H9 (cell line): ENCODE measurements around the gene DTX3L. TPM values are rescaled to one million over a fixed set of nuclear protein-coding genes. Genes with fewer than 3 reads are reported as not detected.

Source experiments
- DNase-seq: peaks from one replicate; pipeline ENCODE4 v3.0.0-alpha.2; 2017
- H2AFZ ChIP-seq: one replicate; pipeline ENCODE4 v1.6.1; 2013; ENCODE audit warnings: mild to moderate bottlenecking, low read length, control low read depth, moderate library complexity
- H2AK5ac ChIP-seq: 2 replicates; pipeline ENCODE4 v1.6.1; 2013; ENCODE audit warnings: low read length, control low read depth, mixed read lengths; ENCODE audit not compliant: insufficient read length
- H2BK120ac ChIP-seq: one replicate; pipeline ENCODE4 v1.6.1; 2013; ENCODE audit warnings: low read depth, mild to moderate bottlenecking, low read length, control low read depth, inconsistent platforms; ENCODE audit not compliant: poor library complexity, severe bottlenecking
- H2BK12ac ChIP-seq: 2 replicates; pipeline ENCODE4 v1.6.1; 2013; ENCODE audit warnings: low read length, control low read depth, mixed read lengths, low read depth; ENCODE audit not compliant: insufficient read length
- H2BK15ac ChIP-seq: 2 replicates; pipeline ENCODE4 v1.6.1; 2013; ENCODE audit warnings: low read depth, low read length, control low read depth
- H2BK20ac ChIP-seq: one replicate; pipeline ENCODE4 v1.6.1; 2013; ENCODE audit warnings: low read depth, mild to moderate bottlenecking, low read length, control low read depth, inconsistent platforms; ENCODE audit not compliant: poor library complexity, severe bottlenecking
- H2BK5ac ChIP-seq: 2 replicates; pipeline ENCODE4 v1.6.1; 2013; ENCODE audit warnings: low read length, control low read depth, mixed read lengths; ENCODE audit not compliant: insufficient read length
- H3K14ac ChIP-seq: 2 replicates; pipeline ENCODE4 v1.6.1; 2013; ENCODE audit warnings: low read length, control low read depth; ENCODE audit not compliant: insufficient read depth
- H3K18ac ChIP-seq: 2 replicates; pipeline ENCODE4 v1.6.1; 2013; ENCODE audit warnings: low read depth, mild to moderate bottlenecking, mixed read lengths, low read length, control low read depth; ENCODE audit not compliant: insufficient read length
- H3K23ac ChIP-seq: 2 replicates; pipeline ENCODE4 v1.6.1; 2013; ENCODE audit warnings: low read length, control low read depth, mixed read lengths, low read depth; ENCODE audit not compliant: insufficient read length
- H3K23me2 ChIP-seq: 2 replicates; pipeline ENCODE4 v1.6.1; 2013; ENCODE audit warnings: low read depth, mild to moderate bottlenecking, mixed read lengths, low read length, control low read depth; ENCODE audit not compliant: insufficient read length, poor library complexity, severe bottlenecking
- H3K27ac ChIP-seq: 2 replicates; pipeline ENCODE4 v1.5.1; 2013; ENCODE audit warnings: low read length, control low read depth, mixed read lengths, low read depth; ENCODE audit not compliant: insufficient read length
- H3K27me3 ChIP-seq: 2 replicates; pipeline ENCODE4 v1.6.1; 2013; ENCODE audit warnings: low read length, control low read depth, inconsistent platforms; ENCODE audit not compliant: insufficient read depth
- H3K4ac ChIP-seq: 2 replicates; pipeline ENCODE4 v1.6.1; 2013; ENCODE audit warnings: low read depth, mild to moderate bottlenecking, control low read depth, inconsistent platforms, low read length, moderate library complexity
- H3K4me1 ChIP-seq: 2 replicates; pipeline ENCODE4 v1.6.1; 2013; ENCODE audit warnings: low read length, control low read depth, inconsistent platforms; ENCODE audit not compliant: insufficient read depth
- H3K4me2 ChIP-seq: 2 replicates; pipeline ENCODE4 v1.6.1; 2013; ENCODE audit warnings: low read length, control low read depth, mixed read lengths; ENCODE audit not compliant: insufficient read length, insufficient read depth
- H3K56ac ChIP-seq: 2 replicates; pipeline ENCODE4 v1.6.1; 2013; ENCODE audit warnings: low read depth, mild to moderate bottlenecking, mixed read lengths, low read length, control low read depth; ENCODE audit not compliant: insufficient read length
- H3K79me1 ChIP-seq: 2 replicates; pipeline ENCODE4 v1.6.1; 2013; ENCODE audit warnings: low read depth, mild to moderate bottlenecking, moderate library complexity, low read length, control low read depth, inconsistent platforms; ENCODE audit not compliant: insufficient read depth, poor library complexity, severe bottlenecking
- H3K79me2 ChIP-seq: 2 replicates; pipeline ENCODE4 v1.6.1; 2013; ENCODE audit warnings: low read length, control low read depth, inconsistent platforms; ENCODE audit not compliant: insufficient read depth
- H3K9ac ChIP-seq: 2 replicates; pipeline ENCODE4 v1.6.1; 2013; ENCODE audit warnings: low read length, control low read depth, mixed read lengths; ENCODE audit not compliant: insufficient read length; ENCODE audit errors: extremely low read depth
- H3K9me3 ChIP-seq: one replicate; pipeline ENCODE4 v1.6.1; 2013; ENCODE audit warnings: low read depth, low read length, inconsistent platforms; ENCODE audit not compliant: control insufficient read depth
- H3T11ph ChIP-seq: one replicate; pipeline ENCODE4 v1.6.1; 2013; ENCODE audit warnings: mild to moderate bottlenecking, low read length, control low read depth, inconsistent platforms
- H4K20me1 ChIP-seq: one replicate; pipeline ENCODE4 v1.6.1; 2013; ENCODE audit not compliant: control insufficient read depth, insufficient read length, insufficient read depth
- H4K5ac ChIP-seq: 2 replicates; pipeline ENCODE4 v1.6.1; 2013; ENCODE audit warnings: low read depth, mild to moderate bottlenecking, mixed read lengths, low read length, control low read depth; ENCODE audit not compliant: insufficient read length
- H4K8ac ChIP-seq: replicated peaks from 2 replicates; pipeline ENCODE4 v1.6.1; 2013; ENCODE audit warnings: low read length, control low read depth, mixed read lengths, low read depth; ENCODE audit not compliant: insufficient read length
- H4K91ac ChIP-seq: 2 replicates; pipeline ENCODE4 v1.6.1; 2013; ENCODE audit warnings: low read depth, mild to moderate bottlenecking, moderate library complexity, mixed read lengths, low read length, control low read depth; ENCODE audit not compliant: insufficient read length
- H3K27ac Mint-ChIP-seq, 3 experiments: 2 replicates in 2 of 3; 3 replicates in 1 of 3; pipeline ENCODE4 v1.8.0; 2020 to 2021; ENCODE audit warnings: mixed read lengths in 3 of 3, mild to moderate bottlenecking in 1 of 3, moderate library complexity in 1 of 3
- H3K27me3 Mint-ChIP-seq: 2 replicates; pipeline ENCODE4 v1.8.0; 2021; ENCODE audit warnings: low read depth, mild to moderate bottlenecking, moderate library complexity, mixed read lengths
- H3K36me3 Mint-ChIP-seq, 3 experiments: 2 replicates in 2 of 3; 3 replicates in 1 of 3; pipeline ENCODE4 v1.8.0; 2020 to 2021; ENCODE audit warnings: low read depth in 3 of 3, mixed read lengths in 3 of 3; ENCODE audit not compliant: insufficient read depth in 1 of 3
- H3K4me1 Mint-ChIP-seq, 2 experiments: 2 replicates each; pipeline ENCODE4 v1.8.0; 2020; ENCODE audit warnings: mixed read lengths in 2 of 2
- H3K4me3 Mint-ChIP-seq, 2 experiments: 2 replicates in 1 of 2; 3 replicates in 1 of 2; pipeline ENCODE4 v1.8.0; 2020 to 2021; ENCODE audit warnings: mild to moderate bottlenecking in 2 of 2, mixed read lengths in 2 of 2, moderate library complexity in 1 of 2
- H3K9me3 Mint-ChIP-seq, 2 experiments: 2 replicates in 1 of 2; 3 replicates in 1 of 2; pipeline ENCODE4 v1.8.0; 2020; ENCODE audit warnings: mild to moderate bottlenecking in 2 of 2, mixed read lengths in 2 of 2, moderate library complexity in 1 of 2
- CTCF ChIP-seq: fragments of 200-600 bp; sonication (generic); conservative IDR thresholded peaks from 3 replicates; pipeline ENCODE4 v1.8.0; 2021; ENCODE audit warnings: antibody characterized with exemption, mild to moderate bottlenecking
- WGBS: extraction: QIAGEN DNeasy Blood & Tissue Kit; methylation state at CpG from one replicate; pipeline ENCODE4 v1.1.7; 2013; ENCODE audit warnings: missing lambda C conversion rate, low lambda C conversion rate, mixed read lengths; ENCODE audit not compliant: insufficient read length; ENCODE audit errors: extremely low coverage; 5-methylcytosine and 5-hydroxymethylcytosine counted together
- total RNA-seq: library from RNA; stranded (reverse); gene quantifications from 2 replicates; pipeline ENCODE4 v1.2.1, GENCODE V29; 2021

Gene DTX3L
- total RNA-seq, 1 experiment from 2014 or later = 7.5 TPM

DNA sequence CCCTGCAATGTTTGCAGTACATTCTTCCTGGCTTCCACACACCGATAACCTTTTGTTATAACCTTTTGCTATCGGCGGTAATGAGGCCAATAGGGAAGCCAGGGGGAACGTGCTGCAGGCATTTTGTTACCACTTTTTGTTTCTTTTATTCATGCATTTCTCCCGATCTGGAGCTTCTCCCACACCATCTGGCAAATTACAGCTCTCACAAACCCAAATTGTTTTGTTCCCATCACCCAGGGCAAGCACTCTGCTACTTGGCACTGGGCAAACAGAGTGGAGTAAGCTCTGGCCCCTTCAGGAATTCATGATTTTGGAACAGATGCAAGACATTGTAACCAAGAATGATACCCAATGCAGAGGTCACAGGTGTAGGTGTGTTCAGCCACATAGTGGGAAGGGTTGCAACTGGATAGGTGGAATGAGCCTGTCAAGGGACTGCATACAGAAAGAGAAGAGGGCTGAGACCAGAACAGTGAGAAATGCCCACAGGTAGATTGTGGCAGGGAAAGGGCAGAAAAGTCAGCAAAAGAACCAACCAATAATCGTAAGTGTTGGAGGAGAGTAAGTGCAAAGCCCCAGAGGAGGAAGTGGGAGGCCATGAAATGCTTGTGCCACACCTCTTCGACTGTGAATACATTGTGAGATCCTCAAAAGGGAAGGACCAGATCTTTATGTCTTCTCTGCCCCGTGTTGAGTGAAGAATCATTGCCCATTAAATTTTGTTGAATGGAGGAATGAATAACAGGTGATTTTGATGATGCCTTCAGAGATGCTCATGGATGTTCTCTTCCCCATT lies 59.1 kb downstream of the DTX3L start:
- H2BK20ac ChIP-seq = no peak overlapping the region
- no peak overlapping the region for H3K23ac ChIP-seq
- no peak overlapping the region for H3K14ac ChIP-seq
- H3K4ac ChIP-seq = no peak overlapping the region
- H3K4me1 ChIP-seq = no peaks in the 10 kb centered on the region
- no peaks in the 10 kb centered on the region for H3K79me2 ChIP-seq
- no peak overlapping the region for H3T11ph ChIP-seq
- no peak overlapping the region for H4K5ac ChIP-seq
- no peaks in the 10 kb centered on the region for H3K23me2 ChIP-seq
- no CpG with 5 or more reads among the region's 8 CpGs for WGBS
- no peaks in the 10 kb centered on the region; a peak in 1 of 5 replicates for H3K9me3 Mint-ChIP-seq
- H2AFZ ChIP-seq = no peak overlapping the region
- no peak overlapping the region for H3K27ac ChIP-seq
- H3K4me1 Mint-ChIP-seq = peaks cover 5 to 8% of the 10 kb centered on the region in 2 experiments
- no peaks in the 10 kb centered on the region for H3K79me1 ChIP-seq
- no peak overlapping the region for H2AK5ac ChIP-seq
- no peak overlapping the region for H4K8ac ChIP-seq
- no peaks in the 10 kb centered on the region for H3K36me3 Mint-ChIP-seq
- no peaks in the 10 kb centered on the region for H3K9me3 ChIP-seq
- no peak for TF ChIP-seq CTCF
- H3K27me3 Mint-ChIP-seq = peaks cover 6% of the 10 kb centered on the region
- H3K9ac ChIP-seq = no peak overlapping the region
- no peak overlapping the region for H4K91ac ChIP-seq
- H2BK120ac ChIP-seq = no peak overlapping the region
- H3K4me2 ChIP-seq = no peak overlapping the region
- no peak overlapping the region for H2BK5ac ChIP-seq
- no peak overlapping the region; a peak in 1 of 7 replicates for H3K27ac Mint-ChIP-seq
- H3K56ac ChIP-seq = no peak overlapping the region
- no peak for DNase-seq
- H4K20me1 ChIP-seq = no peaks in the 10 kb centered on the region
- no peak overlapping the region for H3K18ac ChIP-seq
- H3K4me3 Mint-ChIP-seq = no peak overlapping the region
- no peak overlapping the region for H2BK12ac ChIP-seq
- no peak overlapping the region for H2BK15ac ChIP-seq
- no peaks in the 10 kb centered on the region for H3K27me3 ChIP-seq

Other genes with a start within 250 kb of the DTX3L start
- not detected in 2 replicates for gene CSTA, start 239.1 kb upstream of the DTX3L start, total RNA-seq
- 79.2 and 80.6 TPM in 2 replicates for gene MIX23, start 181.1 kb upstream of the DTX3L start, total RNA-seq
- 78.5 and 87.6 TPM in 2 replicates for gene FAM162A, start 180.2 kb upstream of the DTX3L start, total RNA-seq
- gene WDR5B, start 148.3 kb upstream of the DTX3L start, total RNA-seq = 3.2 and 3.7 TPM in 2 replicates
- gene KPNA1, start 49.4 kb upstream of the DTX3L start, total RNA-seq = 71.7 and 71.8 TPM in 2 replicates
- 3.4 and 3.9 TPM in 2 replicates for gene PARP9, start within 50 bp of the DTX3L start, total RNA-seq
- gene PARP15, start 13.3 kb downstream of the DTX3L start, total RNA-seq = 0.18 and 0.24 TPM in 2 replicates
- 16.4 and 17.4 TPM in 2 replicates for gene PARP14, start 116.5 kb downstream of the DTX3L start, total RNA-seq
- 8.9 and 9.8 TPM in 2 replicates for gene HSPBAP1, start 229.5 kb downstream of the DTX3L start, total RNA-seq
- gene SLC49A4, start 230.7 kb downstream of the DTX3L start, total RNA-seq = 10.0 and 10.7 TPM in 2 replicates